C4-2B (cell line): ENCODE measurements around the gene LRRTM2.

ENCODE experiments used
- CTCF ChIP-seq: fragments of 450-650 bp; conservative IDR thresholded peaks from 2 replicates; pipeline ENCODE4 v1.5.1; 2017; ENCODE audit warnings: mild to moderate bottlenecking
- ZFX ChIP-seq: fragments of 450-650 bp; IDR thresholded peaks from 2 replicates; pipeline ENCODE4 v1.6.1; 2017

- TF ChIP-seq CTCF (no peak), ZFX (no peak)
Measured at GRCh38 chr5:138843316-138844124, 31.6 kb downstream of the LRRTM2 start.
